HEK293 (cell line): ENCODE data around the gene PPFIA1.

Source experiments
- CTCF ChIA-PET: fragments of 350-600 bp; formaldehyde crosslinking; extraction: SDS; loops from one replicate; lab custom pipeline; 2021; ENCODE audit warnings: antibody characterized with exemption; lab: Yijun Ruan, JAX
- POLR2A ChIA-PET: fragments of 300-600 bp; formaldehyde crosslinking; extraction: SDS; loops from one replicate; lab custom pipeline; 2020; ENCODE audit warnings: antibody characterized with exemption, inconsistent platforms; lab: Yijun Ruan, JAX
- H3K27ac ChIP-seq: fragments of 200-500 bp; sonication (Bioruptor generic); 2 replicates; pipeline ENCODE4 v1.5.1; 2014; ENCODE audit warnings: low read depth, low read length, control low read depth, inconsistent platforms; ENCODE audit errors: extremely low read depth
- H3K36me3 ChIP-seq, 2 experiments: fragments of 200-500 bp in 1 of 2; sonication (Bioruptor generic) in 1 of 2; 1 replicate in 1 of 2; 2 replicates in 1 of 2; pipeline ENCODE4 v1.5.1; 2014 to 2017; ENCODE audit warnings: inconsistent platforms in 2 of 2, low read length in 2 of 2; ENCODE audit not compliant: control insufficient read depth in 2 of 2, insufficient read depth in 1 of 2
- H3K4me1 ChIP-seq: fragments of 200-500 bp; sonication (Bioruptor generic); 2 replicates; pipeline ENCODE4 v1.5.1; 2014; ENCODE audit warnings: mild to moderate bottlenecking, low read length, inconsistent platforms; ENCODE audit not compliant: control insufficient read depth, insufficient read depth
- H3K4me3 ChIP-seq: 2 replicates; pipeline ENCODE4 v1.5.1; 2011; ENCODE audit warnings: low read depth, mild to moderate bottlenecking, control low read depth, low read length, moderate library complexity
- H3K9me3 ChIP-seq: fragments of 200-500 bp; sonication (Bioruptor generic); 2 replicates; pipeline ENCODE4 v1.5.1; 2014; ENCODE audit warnings: low read depth, low read length, inconsistent platforms; ENCODE audit not compliant: control insufficient read depth, insufficient read depth
- EGR2 ChIP-seq: fragments of 450-650 bp; formaldehyde crosslinking; IDR thresholded peaks from 2 replicates; pipeline ENCODE4 v1.5.1; 2016; ENCODE audit warnings: low read depth, missing biosample characterization, missing genetic modification characterization
- HOXC10 ChIP-seq: sonication (generic); formaldehyde crosslinking; IDR thresholded peaks from 2 replicates; pipeline ENCODE4 v1.8.1; 2023; ENCODE audit warnings: mild to moderate bottlenecking, missing genetic modification reagents
- KLF7 ChIP-seq: fragments of 450-650 bp; formaldehyde crosslinking; IDR thresholded peaks from 2 replicates; pipeline ENCODE4 v1.5.1; 2016; ENCODE audit warnings: missing biosample characterization, missing genetic modification characterization, borderline replicate concordance
- KLF9 ChIP-seq: fragments of 450-650 bp; formaldehyde crosslinking; IDR thresholded peaks from 2 replicates; pipeline ENCODE4 v1.5.1; 2016; ENCODE audit warnings: missing biosample characterization, missing genetic modification characterization, low read depth
- MZF1 ChIP-seq: fragments of 450-650 bp; formaldehyde crosslinking; IDR thresholded peaks from 2 replicates; pipeline ENCODE4 v1.5.1; 2017; ENCODE audit warnings: missing biosample characterization, missing genetic modification characterization, borderline replicate concordance
- PRDM1 ChIP-seq: fragments of 450-650 bp; formaldehyde crosslinking; IDR thresholded peaks from 2 replicates; pipeline ENCODE4; 2016; ENCODE audit warnings: missing biosample characterization, missing genetic modification characterization
- RBAK ChIP-seq: fragments of 450-650 bp; formaldehyde crosslinking; IDR thresholded peaks from 2 replicates; pipeline ENCODE4 v1.5.1; 2016; ENCODE audit warnings: missing biosample characterization, missing genetic modification characterization
- SP2 ChIP-seq: fragments of 450-650 bp; formaldehyde crosslinking; IDR thresholded peaks from 2 replicates; pipeline ENCODE4 v1.5.1; 2016; ENCODE audit warnings: missing biosample characterization, missing genetic modification characterization
- TCF7L2 ChIP-seq: IDR thresholded peaks from 2 replicates; pipeline ENCODE4 v1.6.1; 2011; ENCODE audit warnings: low read depth, mild to moderate bottlenecking, inconsistent platforms, low read length, moderate library complexity, borderline replicate concordance
- ZBTB17 ChIP-seq: fragments of 450-650 bp; formaldehyde crosslinking; IDR thresholded peaks from 2 replicates; pipeline ENCODE4 v1.5.1; 2016; ENCODE audit warnings: missing biosample characterization, missing genetic modification characterization
- ZBTB48 ChIP-seq: fragments of 450-650 bp; formaldehyde crosslinking; IDR thresholded peaks from 2 replicates; pipeline ENCODE4 v1.5.1; 2016; ENCODE audit warnings: missing biosample characterization, missing genetic modification characterization
- ZFP3 ChIP-seq: fragments of 450-650 bp; formaldehyde crosslinking; IDR thresholded peaks from 2 replicates; pipeline ENCODE4 v1.5.1; 2016; ENCODE audit warnings: low read depth, missing biosample characterization, missing genetic modification characterization
- ZFP69B ChIP-seq: fragments of 450-650 bp; formaldehyde crosslinking; IDR thresholded peaks from 2 replicates; pipeline ENCODE4 v1.5.1; 2016; ENCODE audit warnings: missing biosample characterization, missing genetic modification characterization
- ZNF274 ChIP-seq, 2 experiments: fragments of 200-500 bp in 1 of 2; fragments of 450-650 bp in 1 of 2; sonication (Bioruptor generic) in 1 of 2; formaldehyde crosslinking in 1 of 2; IDR thresholded peaks; 2 replicates each; pipeline versions ENCODE4 v1.5.1 to v1.6.1; 2014 to 2016; ENCODE audit warnings: borderline replicate concordance in 1 of 2, inconsistent platforms in 1 of 2, low read length in 1 of 2, missing biosample characterization in 1 of 2, missing genetic modification characterization in 1 of 2
- ZNF280C ChIP-seq: fragments of 450-650 bp; formaldehyde crosslinking; IDR thresholded peaks from 2 replicates; pipeline ENCODE4 v1.5.1; 2016; ENCODE audit warnings: missing biosample characterization, missing genetic modification characterization
- ZNF335 ChIP-seq: fragments of 450-650 bp; formaldehyde crosslinking; conservative IDR thresholded peaks from 2 replicates; pipeline ENCODE4 v1.5.1; 2016; ENCODE audit warnings: missing biosample characterization, missing genetic modification characterization
- ZNF366 ChIP-seq: fragments of 450-650 bp; formaldehyde crosslinking; conservative IDR thresholded peaks from 2 replicates; pipeline ENCODE4 v1.5.1; 2016; ENCODE audit warnings: missing biosample characterization, missing genetic modification characterization
- ZNF426 ChIP-seq: fragments of 450-650 bp; formaldehyde crosslinking; IDR thresholded peaks from 2 replicates; pipeline ENCODE4 v1.5.1; 2017; ENCODE audit warnings: missing biosample characterization, missing genetic modification characterization, mild to moderate bottlenecking, inconsistent platforms, moderate library complexity
- ZNF48 ChIP-seq: fragments of 450-650 bp; formaldehyde crosslinking; IDR thresholded peaks from 2 replicates; pipeline ENCODE4 v1.5.1; 2016; ENCODE audit warnings: missing biosample characterization, missing genetic modification characterization
- ZNF596 ChIP-seq: fragments of 450-650 bp; IDR thresholded peaks from 2 replicates; pipeline ENCODE4 v1.5.0; 2018; ENCODE audit warnings: missing biosample characterization, mild to moderate bottlenecking, missing genetic modification characterization, moderate library complexity
- ZNF626 ChIP-seq: fragments of 450-650 bp; sonication (Bioruptor Pico); formaldehyde crosslinking; IDR thresholded peaks from 2 replicates; pipeline ENCODE4 v1.5.1; 2018; ENCODE audit warnings: missing biosample characterization, missing genetic modification characterization, inconsistent platforms
- ZNF629 ChIP-seq: fragments of 450-650 bp; formaldehyde crosslinking; IDR thresholded peaks from 2 replicates; pipeline ENCODE4 v1.5.1; 2017; ENCODE audit warnings: missing biosample characterization, missing genetic modification characterization
- ZNF645 ChIP-seq: fragments of 450-650 bp; formaldehyde crosslinking; IDR thresholded peaks from 2 replicates; pipeline ENCODE4; 2016; ENCODE audit warnings: missing biosample characterization, missing genetic modification characterization
- ZNF677 ChIP-seq: fragments of 450-650 bp; IDR thresholded peaks from 2 replicates; pipeline ENCODE4 v1.5.0; 2018; ENCODE audit warnings: missing biosample characterization, mild to moderate bottlenecking, missing genetic modification characterization, moderate library complexity
- ZNF707 ChIP-seq: fragments of 450-650 bp; formaldehyde crosslinking; IDR thresholded peaks from 2 replicates; pipeline ENCODE4 v1.5.1; 2016; ENCODE audit warnings: missing biosample characterization, missing genetic modification characterization
- ZSCAN18 ChIP-seq: fragments of 450-650 bp; formaldehyde crosslinking; IDR thresholded peaks from 2 replicates; pipeline ENCODE4 v1.5.1; 2016; ENCODE audit warnings: missing biosample characterization, missing genetic modification characterization
- ZSCAN5A ChIP-seq: fragments of 450-650 bp; formaldehyde crosslinking; IDR thresholded peaks from 2 replicates; pipeline ENCODE4 v1.5.1; 2016; ENCODE audit warnings: missing biosample characterization, missing genetic modification characterization

PPFIA1 gene

GRCh38 chr11:70339066-70339465 lies 68.6 kb downstream of the PPFIA1 start:
- Histone ChIP-seq H3K36me3 (peaks cover 9 to 92% of the 10 kb centered on the region in 2 experiments; a peak in 2 of 3 replicates), H3K4me3 (no peak overlapping the region)
- CTCF ChIA-PET = no interaction called here

GRCh38 chr11:70341881-70342429 lies 71.5 kb downstream of the PPFIA1 start:
- Histone ChIP-seq H3K27ac (no peak overlapping the region), H3K9me3 (no peaks in the 10 kb centered on the region), H3K36me3 (peaks cover 13 to 88% of the 10 kb centered on the region in 2 experiments; a peak in 2 of 3 replicates), H3K4me3 (no peak overlapping the region), H3K4me1 (no peaks in the 10 kb centered on the region)
- CTCF ChIA-PET = interaction anchor here (0.6 kb wide), 1 partner anchor 87 kb away, joined by 3 read pairs; no protein-coding TSS in a partner anchor
- POLR2A ChIA-PET = no interaction called here
- TF ChIP-seq ZNF335 = no peak
- no peak for TF ChIP-seq ZNF629 (tag by site-specific recombination)
- no peak for TF ChIP-seq KLF7 (tag by site-specific recombination)
- no peak for TF ChIP-seq ZBTB17 (tag by site-specific recombination)
- TF ChIP-seq HOXC10 (CRISPR knock-in tag) = no peak
- TF ChIP-seq ZNF280C (tag by site-specific recombination) = no peak
- no peak for TF ChIP-seq KLF9 (tag by site-specific recombination)
- TF ChIP-seq ZNF596 = no peak
- TF ChIP-seq PRDM1 (tag by site-specific recombination) = no peak
- TF ChIP-seq ZSCAN5A (tag by site-specific recombination) = no peak
- TF ChIP-seq ZNF274 (IDR thresholded peaks at IDR 0.05; ENCODE audit: low read length) = no peak
- no peak for TF ChIP-seq ZNF274 (tag by site-specific recombination; IDR thresholded peaks at IDR 0.05; ENCODE audit: borderline replicate concordance)

More at GRCh38 chr11:70339066-70339465, 68.6 kb downstream of the PPFIA1 start:
- no peaks in the 10 kb centered on the region for H3K4me1 ChIP-seq
- H3K9me3 ChIP-seq = no peaks in the 10 kb centered on the region
- POLR2A ChIA-PET = no interaction called here
- no peak for TF ChIP-seq TCF7L2
- no peak for TF ChIP-seq SP2
- no peak for TF ChIP-seq ZNF48
- TF ChIP-seq ZSCAN18 = no peak
- TF ChIP-seq EGR2 (tag by site-specific recombination) = no peak
- no peak for TF ChIP-seq MZF1
- TF ChIP-seq ZNF626 (tag by site-specific recombination) = no peak
- no peak for TF ChIP-seq ZNF707
- TF ChIP-seq ZNF426 (tag by site-specific recombination) = no peak
- TF ChIP-seq ZBTB48 (tag by site-specific recombination) = no peak
- no peak for TF ChIP-seq ZFP3 (tag by site-specific recombination)
- no peak for TF ChIP-seq ZNF677 (tag by site-specific recombination)
- no peak for TF ChIP-seq ZFP69B
- TF ChIP-seq RBAK = no peak
- no peak for TF ChIP-seq ZNF645
- TF ChIP-seq ZNF366 (tag by site-specific recombination) = no peak
- TF ChIP-seq ZBTB17 (tag by site-specific recombination) = no peak
- TF ChIP-seq, all 188 proteins: peak for 0
- no peak overlapping the region for H3K27ac ChIP-seq
